Smooth muscle cell (in vitro differentiated cells): ENCODE data around the gene NDUFS2. TPM values are rescaled to one million over a fixed set of nuclear protein-coding genes. Genes with fewer than 3 reads are reported as not detected.

Experiments
- DNase-seq: peaks from one replicate; lab custom pipeline; 2025; ENCODE audit not compliant: unreplicated experiment; lab: John Stamatoyannopoulos, UW
- H2AFZ ChIP-seq: fragments of 200-600 bp; sonication (generic); 2 replicates; pipeline ENCODE4 v1.6.0; 2016; ENCODE audit warnings: antibody characterized with exemption, low read depth, mild to moderate bottlenecking
- H3F3A ChIP-seq: fragments of 200-600 bp; sonication (generic); 2 replicates; pipeline ENCODE4 v1.6.0; 2017; ENCODE audit warnings: antibody characterized with exemption, low read depth
- H3K27ac ChIP-seq: fragments of 200-600 bp; sonication (generic); 2 replicates; pipeline ENCODE4 v1.5.1; 2016; ENCODE audit warnings: low read depth, mild to moderate bottlenecking
- H3K27me3 ChIP-seq: fragments of 200-600 bp; sonication (generic); 2 replicates; pipeline ENCODE4 v1.6.1; 2016; ENCODE audit warnings: low read depth, mild to moderate bottlenecking
- H3K36me3 ChIP-seq: fragments of 200-600 bp; sonication (generic); 2 replicates; pipeline ENCODE4 v1.5.1; 2016; ENCODE audit warnings: low read depth
- H3K4me1 ChIP-seq: fragments of 200-600 bp; sonication (generic); 2 replicates; pipeline ENCODE4 v1.5.1; 2016; ENCODE audit warnings: low read depth
- H3K4me2 ChIP-seq: fragments of 200-600 bp; sonication (generic); 2 replicates; pipeline ENCODE4 v1.6.0; 2016; ENCODE audit warnings: mild to moderate bottlenecking
- H3K4me3 ChIP-seq: fragments of 200-600 bp; sonication (generic); 2 replicates; pipeline ENCODE4 v1.5.1; 2016; ENCODE audit warnings: mild to moderate bottlenecking
- H3K79me2 ChIP-seq: fragments of 200-600 bp; sonication (generic); 2 replicates; pipeline ENCODE4 v1.6.0; 2016; ENCODE audit warnings: low read depth, mild to moderate bottlenecking
- H3K9ac ChIP-seq: fragments of 200-600 bp; sonication (generic); 2 replicates; pipeline ENCODE4 v1.6.0; 2016; ENCODE audit warnings: low read depth
- H3K9me3 ChIP-seq: fragments of 200-600 bp; sonication (generic); replicated peaks from 2 replicates; pipeline ENCODE4 v1.5.1; 2016; ENCODE audit warnings: low read depth
- H4K20me1 ChIP-seq: fragments of 200-600 bp; sonication (generic); 2 replicates; pipeline ENCODE4 v1.6.0; 2016; ENCODE audit warnings: low read depth
- CTCF ChIP-seq: fragments of 200-600 bp; sonication (generic); IDR thresholded peaks from 2 replicates; pipeline ENCODE4 v1.5.1; 2017; ENCODE audit warnings: borderline replicate concordance, mild to moderate bottlenecking, antibody characterized with exemption; ENCODE audit not compliant: insufficient read depth, poor library complexity, severe bottlenecking
- WGBS: methylation state at CpG from one replicate; pipeline ENCODE4 v1.1.7; 2016; ENCODE audit warnings: low lambda C conversion rate; 5-methylcytosine and 5-hydroxymethylcytosine counted together
- polyA plus RNA-seq: library from polyadenylated mRNA; unstranded; fragments of >200 nt; fragmentation: Nextera tagmentation; extraction: Ambion mirVana; gene quantifications from 2 replicates; pipeline ENCODE4 v1.2.1, GENCODE V29; 2016
- total RNA-seq: library from RNA; depleted of rRNA; stranded (reverse); fragments of >200 nt; gene quantifications from 2 replicates; pipeline ENCODE4 v1.2.3, GENCODE V29; 2014

NDUFS2 gene
- total and polyA plus RNA-seq, 2 experiments from 2014 or later, result 58.1 to 139 TPM

GRCh38 chr1:161199506-161200139, 2.5 kb upstream of the NDUFS2 start:
- Histone ChIP-seq H3K79me2 (peaks cover 26% of the 10 kb centered on the region), H3K9me3 (no peaks in the 10 kb centered on the region), H3K36me3 (no peaks in the 10 kb centered on the region), H3K27me3 (no peaks in the 10 kb centered on the region), H2AFZ (peak overlapping the region; percentile 33), H3K9ac (peak overlapping the region; percentile 47), H3K27ac (peak overlapping the region; percentile 98), H4K20me1 (no peaks in the 10 kb centered on the region), H3K4me2 (peak overlapping the region; percentile 87), H3K4me3 (no peak overlapping the region), H3K4me1 (peaks cover 55% of the 10 kb centered on the region), H3F3A (peaks cover 11% of the 10 kb centered on the region)
- WGBS, result 0% methylated on average over 1 of the region's 5 CpGs
- TF ChIP-seq CTCF, result no peak
- no peak for DNase-seq

GRCh38 chr1:161200421-161200991, 1.7 kb upstream of the NDUFS2 start:
- peaks cover 26% of the 10 kb centered on the region for H3K79me2 ChIP-seq
- no peak overlapping the region for H2AFZ ChIP-seq
- WGBS, result 80% methylated on average over 5 of the region's 5 CpGs

GRCh38 chr1:161200992-161201835, 953 bp upstream of the NDUFS2 start:
- Histone ChIP-seq H3K4me2 (peak overlapping the region; percentile 96), H3K4me1 (peaks cover 52% of the 10 kb centered on the region)

More at GRCh38 chr1:161200421-161200991, 1.7 kb upstream of the NDUFS2 start:
- no peak for DNase-seq
- Histone ChIP-seq H3F3A (peaks cover 11% of the 10 kb centered on the region), H4K20me1 (no peaks in the 10 kb centered on the region), H3K4me3 (no peak overlapping the region), H3K27ac (peak overlapping the region; percentile 92), H3K4me2 (no peak overlapping the region), H3K9me3 (no peaks in the 10 kb centered on the region), H3K36me3 (no peaks in the 10 kb centered on the region), H3K4me1 (peaks cover 55% of the 10 kb centered on the region), H3K9ac (no peak overlapping the region), H3K27me3 (no peaks in the 10 kb centered on the region)
- no peak for TF ChIP-seq CTCF

More at GRCh38 chr1:161200992-161201835, 953 bp upstream of the NDUFS2 start:
- no peaks in the 10 kb centered on the region for H3K36me3 ChIP-seq
- peak overlapping the region; percentile 72 for H3K9ac ChIP-seq
- no peaks in the 10 kb centered on the region for H3K9me3 ChIP-seq
- no peak for TF ChIP-seq CTCF
- H3K27me3 ChIP-seq, result no peaks in the 10 kb centered on the region
- DNase-seq, result no peak
- H3K4me3 ChIP-seq, result peak overlapping the region; percentile 77
- H4K20me1 ChIP-seq, result no peaks in the 10 kb centered on the region
- H3K27ac ChIP-seq, result peak overlapping the region; percentile 92
- peaks cover 24% of the 10 kb centered on the region for H3K79me2 ChIP-seq
- peaks cover 11% of the 10 kb centered on the region for H3F3A ChIP-seq
- WGBS, result 85% methylated on average over 13 of the region's 13 CpGs
- H2AFZ ChIP-seq, result peak overlapping the region; percentile 78
